T-helper 9 cell (primary cell): ENCODE measurements around the gene TUBB.

Experiments used
- DNase-seq: peaks from one replicate; pipeline ENCODE4 v3.0.0-alpha.2; 2020
- total RNA-seq, 2 donors: gene quantifications; one replicate each; lab custom pipeline; 2026; lab: John Stamatoyannopoulos, UW

The TUBB gene
- 153 to 743 reads per million in 2 donors for total RNA-seq

- DNase-seq = peak; percentile 91
Observed at GRCh38 chr6:30719791-30720737, at the start of gene TUBB. Gene TUBB (plus strand): TSS chr6:30720352. CDS start chr6:30720507, 155 bp downstream.

- DNase-seq = no peak
Observed at GRCh38 chr6:30670760-30671527, 49.2 kb upstream of the TUBB start.

- DNase-seq = peak; percentile 84
Observed at GRCh38 chr6:30672445-30673253, 47.5 kb upstream of the TUBB start, which contains the start of gene DHX16. Gene DHX16 (minus strand): TSS chr6:30673006. CDS start chr6:30672841, 165 bp downstream.

- no peak for DNase-seq
Observed at GRCh38 chr6:30676660-30677285, 43.4 kb upstream of the TUBB start.

GRCh38 chr6:30678964-30679726 is 41.0 kb upstream of the TUBB start:
- DNase-seq = peak; percentile 96

- DNase-seq = no peak
Observed at GRCh38 chr6:30679765-30680535, 40.2 kb upstream of the TUBB start.

- no peak for DNase-seq
Observed at GRCh38 chr6:30681766-30682142, 38.4 kb upstream of the TUBB start.

- DNase-seq = peak; percentile 81
Observed at GRCh38 chr6:30682143-30683117, 37.7 kb upstream of the TUBB start.

- no peak for DNase-seq
Observed at GRCh38 chr6:30683183-30683979, 36.8 kb upstream of the TUBB start.

GRCh38 chr6:30683980-30684338 is 36.2 kb upstream of the TUBB start:
- DNase-seq = no peak

- peak; percentile 29 for DNase-seq
Observed at GRCh38 chr6:30684386-30685156, 35.6 kb upstream of the TUBB start.

GRCh38 chr6:30685157-30686008 is 34.8 kb upstream of the TUBB start:
- DNase-seq = no peak

GRCh38 chr6:30686009-30686907 is 33.9 kb upstream of the TUBB start, which contains the start of gene PPP1R18:
Gene PPP1R18 (minus strand): TSS chr6:30686645. CDS start chr6:30686018, 627 bp downstream.
- DNase-seq = peak; percentile 78

GRCh38 chr6:30686908-30687658 is 33.1 kb upstream of the TUBB start:
- peak; percentile 69 for DNase-seq
